ENCODE measurements around the gene SPSB1.

Gene SPSB1

GRCh38 chr1:9341301-9341845 is 48.7 kb downstream of the SPSB1 start:
- DNase-seq (ENCODE audit: low read depth in 2 of 2), result no peak

GRCh38 chr1:9343269-9343668 is 50.6 kb downstream of the SPSB1 start:
- no peak for DNase-seq (ENCODE audit: low read depth in 2 of 2)

GRCh38 chr1:9344426-9345200 is 51.9 kb downstream of the SPSB1 start:
- no peak for DNase-seq (ENCODE audit: low read depth in 2 of 2)

GRCh38 chr1:9345471-9345870 is 52.8 kb downstream of the SPSB1 start:
- DNase-seq (ENCODE audit: low read depth in 2 of 2), result no peak

- DNase-seq (ENCODE audit: low read depth in 2 of 2), result no peak
Measured at GRCh38 chr1:9345922-9346321, 53.2 kb downstream of the SPSB1 start.

GRCh38 chr1:9346566-9346965 is 53.9 kb downstream of the SPSB1 start:
- DNase-seq (ENCODE audit: low read depth in 2 of 2), result no peak

GRCh38 chr1:9347095-9347850 is 54.6 kb downstream of the SPSB1 start:
- no peak for DNase-seq (ENCODE audit: low read depth in 2 of 2)

- no peak for DNase-seq (ENCODE audit: low read depth in 2 of 2)
Measured at GRCh38 chr1:9349331-9349851, 56.7 kb downstream of the SPSB1 start.

- DNase-seq (ENCODE audit: low read depth in 2 of 2), result no peak
Measured at GRCh38 chr1:9350013-9350908, 57.6 kb downstream of the SPSB1 start.

- no peak for DNase-seq (ENCODE audit: low read depth in 2 of 2)
Measured at GRCh38 chr1:9350960-9351359, 58.3 kb downstream of the SPSB1 start.

- DNase-seq (ENCODE audit: low read depth in 2 of 2), result no peak
Measured at GRCh38 chr1:9351654-9352271, 59.1 kb downstream of the SPSB1 start.

- DNase-seq (ENCODE audit: low read depth in 2 of 2), result no peak
Measured at GRCh38 chr1:9352377-9353134, 59.9 kb downstream of the SPSB1 start.

- DNase-seq (ENCODE audit: low read depth in 2 of 2), result no peak
Measured at GRCh38 chr1:9355503-9355902, 62.8 kb downstream of the SPSB1 start.

GRCh38 chr1:9356021-9356420 is 63.3 kb downstream of the SPSB1 start:
- DNase-seq (ENCODE audit: low read depth in 2 of 2), result no peak

- DNase-seq (ENCODE audit: low read depth in 2 of 2), result no peak
Measured at GRCh38 chr1:9356829-9357466, 64.3 kb downstream of the SPSB1 start.

- no peak for DNase-seq (ENCODE audit: low read depth in 2 of 2)
Measured at GRCh38 chr1:9357958-9358357, 65.3 kb downstream of the SPSB1 start.

- no peak for DNase-seq (ENCODE audit: low read depth in 2 of 2)
Measured at GRCh38 chr1:9360371-9361064, 67.8 kb downstream of the SPSB1 start.

- no peak for DNase-seq (ENCODE audit: low read depth in 2 of 2)
Measured at GRCh38 chr1:9361630-9362260, 69.1 kb downstream of the SPSB1 start.

- no peak for DNase-seq (ENCODE audit: low read depth in 2 of 2)
Measured at GRCh38 chr1:9362488-9362887, 69.8 kb downstream of the SPSB1 start.

Measured in stimulated activated CD4-positive, alpha-beta T cell treated with anti-CD3 and anti-CD28 coated beads, Interleukin-4, amount 100 ng/mL, for 48 hours (primary cell).